ELF-1 (cell line): ENCODE data around the gene DCTD.

Experiments
- DNase-seq: peaks from one replicate; pipeline ENCODE4 v3.0.0-alpha.2; 2016; ENCODE audit warnings: low read depth, low spot score

The DCTD gene

GRCh38 chr4:182872886-182873285 is 44.3 kb downstream of the DCTD start:
- no peak for DNase-seq

GRCh38 chr4:182871616-182872015 is 45.6 kb downstream of the DCTD start:
- no peak for DNase-seq

- DNase-seq: no peak
Observed at GRCh38 chr4:182869697-182870096, 47.5 kb downstream of the DCTD start.

GRCh38 chr4:182866746-182867145 is 50.4 kb downstream of the DCTD start:
- DNase-seq: no peak

- DNase-seq: no peak
Observed at GRCh38 chr4:182863501-182863900, 53.7 kb downstream of the DCTD start.

GRCh38 chr4:182862921-182863320 is 54.3 kb downstream of the DCTD start:
- DNase-seq: no peak

GRCh38 chr4:182862141-182862875 is 54.9 kb downstream of the DCTD start:
- DNase-seq: peak; percentile 76

GRCh38 chr4:182861346-182861745 is 55.8 kb downstream of the DCTD start:
- no peak for DNase-seq

- DNase-seq: no peak
Observed at GRCh38 chr4:182859730-182860129, 57.5 kb downstream of the DCTD start.

GRCh38 chr4:182858711-182859110 is 58.5 kb downstream of the DCTD start:
- no peak for DNase-seq

GRCh38 chr4:182856862-182857261 is 60.3 kb downstream of the DCTD start:
- DNase-seq: no peak

- DNase-seq: no peak
Observed at GRCh38 chr4:182855877-182856276, 61.3 kb downstream of the DCTD start.

- no peak for DNase-seq
Observed at GRCh38 chr4:182855312-182855711, 61.9 kb downstream of the DCTD start.

- DNase-seq: no peak
Observed at GRCh38 chr4:182854466-182854865, 62.7 kb downstream of the DCTD start.

- DNase-seq: no peak
Observed at GRCh38 chr4:182853731-182854330, 63.4 kb downstream of the DCTD start.

- DNase-seq: no peak
Observed at GRCh38 chr4:182848685-182849084, 68.5 kb downstream of the DCTD start.

GRCh38 chr4:182847576-182848450 is 69.4 kb downstream of the DCTD start:
- no peak for DNase-seq

GRCh38 chr4:182846036-182846435 is 71.2 kb downstream of the DCTD start:
- DNase-seq: no peak

GRCh38 chr4:182845618-182846017 is 71.6 kb downstream of the DCTD start:
- no peak for DNase-seq

- DNase-seq: no peak
Observed at GRCh38 chr4:182843808-182844325, 73.3 kb downstream of the DCTD start.

GRCh38 chr4:182842759-182843390 is 74.3 kb downstream of the DCTD start:
- no peak for DNase-seq

- no peak for DNase-seq
Observed at GRCh38 chr4:182842104-182842600, 75.0 kb downstream of the DCTD start.
